Measurements from ENCODE around the gene BCL11A.

- TF ChIP-seq POLR2AphosphoS5 (IDR thresholded peaks at IDR 0.05; ENCODE audit: low read depth) (no peak), CTCF (conservative IDR thresholded peaks at IDR 0.05; ENCODE audit: low read depth in 2 of 2) (no peak), EZH2 (IDR thresholded peaks at IDR 0.05; ENCODE audit: low read depth, unreplicated experiment) (no peak), EZH2phosphoT487 (IDR thresholded peaks at IDR 0.05; ENCODE audit: unreplicated experiment) (no peak), CREB1 (CRISPR knock-in tag; IDR thresholded peaks at IDR 0.05; ENCODE audit: low read depth) (no peak), ZNF331 (CRISPR knock-in tag; IDR thresholded peaks at IDR 0.05; ENCODE audit: low read depth) (no peak), REST (IDR thresholded peaks at IDR 0.05; ENCODE audit: unreplicated experiment) (no peak), JUNB (IDR thresholded peaks at IDR 0.05; ENCODE audit: unreplicated experiment) (no peak), ZNF114 (CRISPR knock-in tag; IDR thresholded peaks at IDR 0.05) (no peak), NANOG (IDR thresholded peaks at IDR 0.05; ENCODE audit: borderline replicate concordance) (no peak), STAT1 (IDR thresholded peaks at IDR 0.05; ENCODE audit: unreplicated experiment) (no peak), ETS1 (IDR thresholded peaks at IDR 0.05) (no peak), ZNF462 (CRISPR knock-in tag; IDR thresholded peaks at IDR 0.05) (no peak)
Measured at GRCh38 chr2:60440767-60441163, 112.7 kb downstream of the BCL11A start.

All from GM23338 (cell line).